Measurements from ENCODE around the gene VASH2.
A peak's percentile ranks its signal among the peaks of the same experiment; 100 is the strongest.
"Not testable (repeated sequence)": the region's sequence is repeated elsewhere in the genome, so short reads cannot be mapped to it uniquely, and the experiment has no call there.

Gene VASH2

GRCh38 chr1:212958175-212958574, 7.8 kb downstream of the VASH2 start:
- no peak for DNase-seq

- DNase-seq, result no peak
Measured at GRCh38 chr1:212959266-212960220, 9.2 kb downstream of the VASH2 start.

GRCh38 chr1:212960932-212961331, 10.6 kb downstream of the VASH2 start:
- no peak for DNase-seq

DNA sequence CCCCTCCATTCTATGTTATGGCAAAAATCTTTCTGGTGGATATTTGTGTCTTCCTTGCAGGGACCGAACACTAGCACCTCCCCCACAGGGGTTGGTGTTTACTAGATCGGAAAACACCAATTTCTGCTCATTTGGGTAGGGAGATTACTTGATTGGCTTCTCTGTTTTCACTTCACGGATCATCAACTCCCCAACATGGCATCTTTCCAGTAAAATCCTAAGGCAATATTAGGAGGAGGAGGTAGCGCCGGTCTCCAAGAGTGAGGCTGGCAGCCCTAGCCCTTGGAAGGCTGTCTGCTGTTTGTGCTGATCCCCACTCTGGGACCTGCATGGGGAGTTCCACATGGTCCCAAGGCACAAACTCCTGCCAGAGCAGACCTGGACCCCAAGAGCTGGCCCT, 12.2 kb downstream of the VASH2 start:
- no peak for DNase-seq

- no peak for DNase-seq
Measured at GRCh38 chr1:212964102-212964501, 13.8 kb downstream of the VASH2 start.

DNA sequence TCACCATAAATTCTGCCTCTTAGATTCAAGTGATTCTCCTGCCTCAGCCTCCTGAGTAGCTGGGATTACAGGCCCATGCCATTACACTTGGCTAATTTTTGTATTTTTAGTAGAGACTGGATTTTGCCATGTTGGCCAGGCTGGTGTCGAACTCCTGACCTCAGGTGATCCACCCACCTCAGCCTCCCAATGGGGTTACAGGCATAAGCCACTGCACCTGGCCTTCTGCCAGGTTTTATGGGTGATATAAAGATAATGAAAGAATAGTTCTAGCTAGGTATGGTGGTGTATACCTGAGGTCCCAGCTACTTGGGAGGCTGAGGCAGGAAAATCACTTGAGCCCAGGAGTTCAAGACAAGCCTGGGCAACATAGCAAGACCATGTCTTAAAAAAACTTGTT, 14.7 kb downstream of the VASH2 start:
- not testable (repeated sequence) for DNase-seq

GRCh38 chr1:212966616-212967015, 16.3 kb downstream of the VASH2 start:
- no peak for DNase-seq

DNA sequence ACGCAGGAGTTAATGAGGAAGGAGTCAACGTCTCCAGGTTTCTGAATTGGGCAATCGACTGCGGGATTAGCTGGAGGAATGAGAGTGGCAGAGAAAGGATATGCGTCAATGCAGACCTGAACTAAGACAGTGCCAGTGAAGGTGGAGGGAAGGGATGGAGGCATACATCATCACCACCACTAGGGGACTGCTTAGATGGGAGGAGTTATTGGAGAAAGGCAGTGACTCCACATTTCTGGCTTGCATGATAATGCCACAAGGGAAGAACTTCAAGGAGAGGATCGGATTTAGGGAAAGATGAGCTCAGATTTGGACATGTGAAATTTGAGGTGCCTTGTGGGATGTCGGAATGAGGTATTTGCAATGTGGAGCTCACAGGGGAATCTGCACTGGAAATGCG, 17.5 kb downstream of the VASH2 start:
- DNase-seq, result no peak

DNA sequence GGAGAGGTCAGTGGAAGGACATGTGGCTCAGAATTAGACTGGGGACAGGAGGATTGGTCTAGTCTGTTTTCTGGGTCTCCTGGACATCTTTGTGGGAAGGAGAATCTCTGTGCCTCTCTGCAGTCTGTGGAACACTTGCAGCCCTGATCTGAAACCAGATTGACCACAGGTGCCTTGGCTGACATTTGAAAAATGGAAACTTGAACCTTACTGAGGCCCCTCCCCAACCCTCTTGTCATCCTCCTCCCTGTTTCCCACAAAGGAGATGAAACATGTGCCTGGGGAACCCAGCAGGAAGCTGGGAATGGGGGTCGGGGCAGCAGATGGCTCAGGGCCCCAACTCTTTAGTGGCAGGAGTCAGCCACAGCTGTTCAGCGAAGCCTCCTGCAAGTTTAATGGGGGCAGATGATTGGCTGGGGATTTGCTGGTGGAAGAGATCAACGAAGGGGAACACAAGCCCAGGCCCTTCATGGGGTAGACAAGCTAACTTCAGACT, 18.1 kb downstream of the VASH2 start:
- DNase-seq, result no peak

GRCh38 chr1:212970085-212970484, 19.7 kb downstream of the VASH2 start:
- DNase-seq, result no peak

- no peak for DNase-seq
Measured at GRCh38 chr1:212971312-212971711, 21.0 kb downstream of the VASH2 start.

GRCh38 chr1:212973426-212973825, 23.1 kb downstream of the VASH2 start:
- no peak for DNase-seq

DNA sequence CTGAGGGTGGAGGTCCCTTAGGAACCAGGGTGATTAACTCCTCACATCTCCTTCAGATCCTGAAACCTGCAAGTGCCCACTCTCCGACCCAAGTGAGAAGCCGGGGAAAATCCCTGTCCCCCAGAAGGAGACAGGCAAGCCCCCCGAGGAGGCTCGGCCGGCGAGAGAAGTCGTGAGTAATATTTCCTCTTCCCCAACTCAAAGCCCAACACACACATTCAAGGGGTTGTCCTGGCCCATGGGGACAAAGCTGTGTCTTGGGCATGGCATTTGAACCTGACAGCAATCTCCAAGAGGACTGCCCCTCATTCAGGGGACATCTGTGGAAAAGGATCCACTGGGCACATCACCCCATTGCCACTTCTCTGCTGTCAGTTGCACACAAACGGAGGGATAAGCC, 23.6 kb downstream of the VASH2 start:
- no peak for DNase-seq

GRCh38 chr1:212974711-212975110, 24.4 kb downstream of the VASH2 start:
- no peak for DNase-seq

DNA sequence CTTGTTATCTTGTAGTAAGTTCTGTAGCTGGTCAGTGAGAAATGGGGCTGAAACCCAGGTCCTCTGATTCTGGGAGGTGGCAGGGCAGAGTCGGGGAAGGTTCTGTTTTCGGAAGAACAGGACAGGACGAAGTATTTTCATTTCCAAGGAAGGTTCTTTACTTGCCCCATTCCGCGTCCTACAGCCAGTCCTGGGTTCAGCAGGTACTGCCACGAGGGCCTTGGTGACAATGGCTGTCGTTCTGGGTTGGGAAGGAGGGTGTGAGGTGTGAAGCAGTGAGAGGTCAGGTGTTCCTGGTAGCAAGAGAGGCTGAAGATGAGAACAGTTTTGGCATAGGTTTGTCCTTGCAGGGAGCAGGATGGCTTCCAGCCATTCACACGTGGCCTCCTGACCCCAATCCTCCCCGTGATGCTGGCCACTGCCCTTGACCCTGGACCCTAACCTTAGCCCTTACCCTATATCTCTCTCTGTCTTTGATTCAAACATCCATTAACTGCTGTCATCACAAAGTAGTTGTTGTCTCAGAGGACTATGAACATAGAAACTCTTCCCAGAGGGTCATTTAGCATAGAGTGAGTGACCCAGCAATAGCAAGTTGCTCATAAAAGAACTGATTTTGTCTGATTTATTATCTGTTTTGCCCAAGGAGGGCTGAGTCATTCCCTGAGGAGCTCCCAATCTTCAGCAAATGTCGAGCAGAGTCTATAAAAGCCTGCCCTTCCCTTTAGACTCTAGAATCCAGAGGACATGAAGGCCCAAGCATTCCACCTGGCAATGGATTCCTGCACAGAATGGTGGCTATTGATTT, 25.0 kb downstream of the VASH2 start:
- no peak for DNase-seq

DNA sequence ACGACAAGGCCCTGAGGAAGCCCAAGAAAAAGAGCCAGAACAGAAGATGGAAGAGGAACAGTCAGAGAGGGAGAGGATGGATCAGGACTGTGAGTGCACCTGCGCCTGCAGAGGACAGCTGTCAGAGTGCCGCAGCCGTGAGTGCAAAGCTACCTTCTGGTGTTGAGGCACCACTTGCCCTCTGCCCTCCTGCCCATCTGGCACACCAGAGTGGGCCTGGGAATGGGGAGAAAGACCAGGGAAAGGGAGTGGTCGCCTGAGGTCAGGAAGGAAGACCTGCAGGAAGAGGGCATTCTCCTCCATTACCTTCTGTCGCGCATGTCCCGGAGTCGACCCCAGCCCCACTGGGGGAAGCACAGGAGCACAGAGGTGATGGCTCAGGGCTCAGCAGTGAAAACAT, 26.2 kb downstream of the VASH2 start:
- no peak for DNase-seq

- no peak for DNase-seq
Measured at GRCh38 chr1:212977781-212978645, 27.7 kb downstream of the VASH2 start.

- peak; percentile 12 to 24 for DNase-seq
Measured at GRCh38 chr1:212979340-212980122, 29.2 kb downstream of the VASH2 start.

DNA sequence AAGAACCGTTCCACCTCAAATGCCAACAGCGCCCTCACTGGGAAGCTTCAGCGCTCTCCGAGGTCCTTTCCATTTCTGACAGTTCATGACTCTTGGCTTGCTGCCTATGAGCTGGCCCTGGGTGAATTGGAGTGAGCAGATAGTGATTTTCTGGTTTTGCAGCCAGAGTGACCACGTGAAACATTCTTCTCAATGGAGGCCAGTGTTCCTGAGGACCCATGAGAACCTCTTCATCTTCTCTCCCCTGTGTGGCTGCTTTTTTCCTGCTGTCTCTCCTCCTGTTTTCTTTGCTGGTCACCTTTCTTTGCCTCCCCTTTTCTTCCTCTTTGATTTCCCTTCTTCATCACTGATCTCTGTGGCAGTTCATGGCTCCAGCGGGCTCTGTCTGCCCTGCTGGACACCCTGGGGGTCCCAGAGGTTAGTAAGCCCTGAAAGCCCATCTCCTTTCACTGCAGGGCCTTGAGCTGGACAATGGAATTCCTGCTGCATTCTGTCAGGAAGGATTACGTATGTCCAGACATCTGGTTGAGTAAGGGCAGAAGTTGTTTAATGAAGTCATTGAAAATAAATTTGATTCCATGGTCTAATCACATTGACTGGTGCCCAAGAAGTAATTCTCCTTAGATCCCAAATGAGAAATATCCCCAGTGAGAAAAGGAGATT, 29.9 kb downstream of the VASH2 start:
- DNase-seq, result no peak

DNA sequence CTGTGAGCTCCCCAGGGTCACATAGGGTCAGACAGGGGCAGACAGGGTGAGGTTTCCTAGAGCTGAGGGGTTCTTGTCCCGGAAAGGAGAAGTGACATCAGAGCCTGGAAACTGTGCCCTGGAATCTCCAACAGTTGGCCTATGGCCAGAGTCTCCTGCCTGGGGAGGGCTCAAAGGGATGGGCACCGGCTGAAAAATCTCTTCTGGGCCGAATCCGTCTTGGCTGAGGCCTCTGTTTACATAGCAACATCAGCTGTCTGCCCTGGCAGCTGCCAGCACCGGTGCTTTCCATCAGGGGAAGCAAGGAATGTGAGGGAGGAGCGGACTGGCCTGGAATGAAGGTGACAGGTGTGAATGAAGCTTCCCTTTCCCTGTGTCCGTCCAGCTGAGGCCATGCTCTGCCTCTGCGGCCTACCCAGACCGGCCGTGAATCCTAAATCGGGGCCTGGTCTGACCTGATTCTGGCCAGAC, 30.7 kb downstream of the VASH2 start:
- no peak for DNase-seq
